Osteoblast (primary cell): ENCODE results near the gene PFDN4. TPM values are rescaled to one million over a fixed set of nuclear protein-coding genes. Genes with fewer than 3 reads are reported as not detected.

ENCODE experiments used
- DNase-seq: peaks from one replicate; pipeline ENCODE4 v3.0.0; 2011; ENCODE audit warnings: low spot score, mixed read lengths; ENCODE audit not compliant: insufficient read length; ENCODE audit errors: missing footprints
- H2AFZ ChIP-seq: 2 replicates; pipeline ENCODE4 v1.6.0; 2011; ENCODE audit warnings: mild to moderate bottlenecking, low read length
- H3K27ac ChIP-seq: 2 replicates; pipeline ENCODE4 v1.5.1; 2011; ENCODE audit warnings: mild to moderate bottlenecking, low read depth, low read length, moderate library complexity
- H3K27me3 ChIP-seq: 2 replicates; pipeline ENCODE4 v1.6.0; 2012; ENCODE audit warnings: mild to moderate bottlenecking, control low read depth, inconsistent platforms, low read length, moderate library complexity; ENCODE audit not compliant: insufficient read depth
- H3K36me3 ChIP-seq: 2 replicates; pipeline ENCODE4 v1.5.1; 2011; ENCODE audit warnings: mild to moderate bottlenecking, low read length, control low read depth, moderate library complexity; ENCODE audit not compliant: insufficient read depth
- H3K4me1 ChIP-seq: 2 replicates; pipeline ENCODE4 v1.5.1; 2011; ENCODE audit warnings: mild to moderate bottlenecking, low read length, control low read depth, moderate library complexity; ENCODE audit not compliant: insufficient read depth
- H3K4me2 ChIP-seq: 2 replicates; pipeline ENCODE4 v1.6.0; 2011; ENCODE audit warnings: mild to moderate bottlenecking, low read length; ENCODE audit not compliant: insufficient read depth
- H3K4me3 ChIP-seq: fragments of 200-600 bp; sonication (generic); 3 replicates; pipeline ENCODE4 v1.5.1; 2012; ENCODE audit warnings: mild to moderate bottlenecking, low read length, inconsistent platforms; ENCODE audit not compliant: insufficient read depth
- H3K79me2 ChIP-seq: 2 replicates; pipeline ENCODE4 v1.6.0; 2012; ENCODE audit warnings: mild to moderate bottlenecking, low read length, control low read depth, inconsistent platforms; ENCODE audit not compliant: insufficient read depth
- H3K9me3 ChIP-seq: 2 replicates; pipeline ENCODE4 v1.5.1; 2011; ENCODE audit warnings: low read depth, low read length, control low read depth
- H4K20me1 ChIP-seq: 2 replicates; pipeline ENCODE4 v1.6.0; 2012; ENCODE audit warnings: mild to moderate bottlenecking, low read length, control low read depth; ENCODE audit not compliant: insufficient read depth
- CTCF ChIP-seq: IDR thresholded peaks from 2 replicates; pipeline ENCODE4 v1.5.1; 2011; ENCODE audit warnings: mild to moderate bottlenecking, low read depth, low read length, moderate library complexity; ENCODE audit errors: extremely low read depth
- total RNA-seq: library from RNA; depleted of rRNA; stranded (reverse); fragments of >200 nt; gene quantifications from 2 replicates; pipeline ENCODE4 v1.2.3, GENCODE V29; 2012

The PFDN4 gene
- total RNA-seq, 1 donor = 93.0 TPM

DNA sequence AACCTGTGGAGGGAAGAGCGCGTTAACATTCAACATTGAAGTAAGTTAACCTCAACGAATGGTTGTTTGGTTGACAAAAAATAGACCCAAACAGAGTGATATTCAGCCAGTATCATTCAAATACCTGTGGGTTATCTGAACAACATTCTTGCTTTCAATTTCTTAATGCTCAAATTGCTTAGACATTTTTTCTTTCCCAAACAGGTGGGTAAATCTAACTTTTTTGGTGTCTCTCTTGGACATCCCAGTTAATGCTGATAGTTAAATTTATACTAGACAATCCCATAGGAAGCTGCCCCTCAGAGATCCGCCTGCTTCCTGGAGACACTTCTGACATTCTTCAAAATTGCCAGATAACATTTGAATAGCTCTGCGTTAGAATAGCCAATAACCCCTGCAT, 14.1 kb upstream of the PFDN4 start:
- no peak for TF ChIP-seq CTCF
- DNase-seq = no peak
- H3K9me3 ChIP-seq = no peaks in the 10 kb centered on the region
- no peaks in the 10 kb centered on the region for H4K20me1 ChIP-seq
- H3K27me3 ChIP-seq = no peaks in the 10 kb centered on the region
- no peak overlapping the region for H3K4me3 ChIP-seq
- no peak overlapping the region for H2AFZ ChIP-seq
- no peaks in the 10 kb centered on the region for H3K4me1 ChIP-seq
- H3K79me2 ChIP-seq = no peaks in the 10 kb centered on the region
- no peak overlapping the region for H3K27ac ChIP-seq
- H3K36me3 ChIP-seq = no peaks in the 10 kb centered on the region
- no peak overlapping the region for H3K4me2 ChIP-seq

DNA sequence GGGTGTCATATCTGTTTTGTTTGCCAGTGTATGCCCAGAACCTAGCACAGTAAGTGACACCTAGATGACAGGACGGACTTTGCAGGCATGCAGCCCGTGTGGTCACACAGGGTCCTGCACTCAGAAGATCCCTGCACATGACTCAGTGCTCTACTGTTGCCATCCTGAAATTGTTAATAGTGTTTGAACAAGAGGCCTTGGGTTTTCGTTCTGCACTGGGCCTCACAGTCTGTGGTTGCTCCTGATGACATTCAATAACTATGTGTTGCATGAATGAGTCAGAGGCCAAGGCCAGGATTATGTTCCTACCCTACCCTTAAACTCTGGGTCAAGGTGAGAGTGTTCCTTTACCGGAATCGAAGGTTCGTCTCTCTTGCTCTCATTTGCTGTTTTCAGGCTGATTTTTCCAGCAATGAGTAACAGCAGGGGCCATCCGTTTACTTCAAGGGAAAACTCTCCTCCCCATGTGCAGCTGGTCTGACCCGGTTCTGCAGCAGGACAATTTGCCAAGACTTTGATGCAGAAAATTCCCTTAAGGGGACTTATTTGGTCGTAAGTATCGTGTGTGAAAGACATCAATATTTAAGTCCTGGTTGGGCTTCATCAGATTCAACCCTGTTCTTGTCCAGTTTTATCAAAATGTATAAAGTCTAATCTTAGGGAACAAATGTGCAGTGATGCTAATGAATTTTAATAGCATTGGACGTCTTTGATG, 13.0 kb upstream of the PFDN4 start:
- no peak for DNase-seq

DNA sequence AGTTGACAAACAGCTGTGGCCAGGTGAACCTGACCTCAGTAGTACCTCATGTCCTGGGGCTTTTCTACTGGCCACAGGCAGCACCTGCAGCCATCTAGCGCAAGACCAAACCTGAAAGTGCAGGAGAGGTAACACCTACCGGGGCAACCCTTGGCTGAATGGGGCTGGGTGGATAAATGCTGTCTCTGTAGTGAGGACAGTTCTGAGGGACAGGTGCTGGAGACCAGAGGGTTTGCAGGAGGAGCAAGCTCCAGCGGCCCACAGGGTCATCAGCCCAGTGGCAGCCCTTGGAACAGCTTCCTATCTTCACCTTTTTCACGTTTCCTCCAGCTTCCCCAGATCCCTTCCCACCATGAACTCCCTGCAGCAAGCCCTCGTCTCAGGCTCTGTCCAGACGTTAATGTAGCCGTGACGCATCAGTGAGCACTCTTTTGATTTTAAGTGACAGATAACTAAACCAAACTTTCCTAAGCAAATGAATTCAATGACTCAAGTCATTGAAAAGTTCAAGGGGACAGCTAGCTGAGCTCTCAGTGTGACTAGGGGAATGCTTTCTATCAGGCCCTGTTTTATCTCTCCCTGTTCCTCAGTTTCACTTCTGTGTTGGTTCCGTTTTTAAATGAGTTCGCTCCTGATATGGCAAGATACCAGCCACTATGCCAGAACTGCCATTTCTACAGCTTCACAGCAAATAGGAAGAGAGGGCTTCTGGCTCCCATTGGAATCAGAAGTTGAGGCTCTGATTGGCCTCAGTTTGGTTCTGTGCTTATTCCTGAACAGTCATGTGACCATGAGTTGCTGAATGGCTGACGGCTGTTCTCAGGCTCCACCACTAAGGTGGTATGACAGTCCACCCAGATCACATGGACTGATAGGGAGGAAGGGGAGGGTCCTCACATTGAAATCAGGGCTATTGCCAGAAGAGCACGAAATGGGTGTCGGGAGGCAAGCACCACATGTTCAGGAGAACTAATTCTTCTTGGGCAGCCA, 12.1 kb upstream of the PFDN4 start:
- H4K20me1 ChIP-seq = no peaks in the 10 kb centered on the region
- H3K4me1 ChIP-seq = no peaks in the 10 kb centered on the region
- no peak overlapping the region for H3K27ac ChIP-seq
- H3K4me2 ChIP-seq = no peak overlapping the region
- DNase-seq = no peak
- no peaks in the 10 kb centered on the region for H3K27me3 ChIP-seq
- no peaks in the 10 kb centered on the region for H3K36me3 ChIP-seq
- H3K4me3 ChIP-seq = no peak overlapping the region
- no peak overlapping the region for H2AFZ ChIP-seq
- no peaks in the 10 kb centered on the region for H3K9me3 ChIP-seq
- TF ChIP-seq CTCF = no peak
- H3K79me2 ChIP-seq = no peaks in the 10 kb centered on the region

More for the DNA sequence above, 13.0 kb upstream of the PFDN4 start:
- Histone ChIP-seq H3K27me3 (no peaks in the 10 kb centered on the region), H3K4me2 (no peak overlapping the region), H3K4me1 (no peaks in the 10 kb centered on the region), H3K36me3 (no peaks in the 10 kb centered on the region), H3K27ac (no peak overlapping the region), H3K9me3 (no peaks in the 10 kb centered on the region), H4K20me1 (no peaks in the 10 kb centered on the region), H3K79me2 (no peaks in the 10 kb centered on the region), H3K4me3 (no peak overlapping the region), H2AFZ (no peak overlapping the region)
- TF ChIP-seq CTCF = peak; percentile 23
